ENCODE data around the gene HOXA6.
A peak's percentile ranks its signal among the peaks of the same experiment; 100 is the strongest.

Gene HOXA6

DNA sequence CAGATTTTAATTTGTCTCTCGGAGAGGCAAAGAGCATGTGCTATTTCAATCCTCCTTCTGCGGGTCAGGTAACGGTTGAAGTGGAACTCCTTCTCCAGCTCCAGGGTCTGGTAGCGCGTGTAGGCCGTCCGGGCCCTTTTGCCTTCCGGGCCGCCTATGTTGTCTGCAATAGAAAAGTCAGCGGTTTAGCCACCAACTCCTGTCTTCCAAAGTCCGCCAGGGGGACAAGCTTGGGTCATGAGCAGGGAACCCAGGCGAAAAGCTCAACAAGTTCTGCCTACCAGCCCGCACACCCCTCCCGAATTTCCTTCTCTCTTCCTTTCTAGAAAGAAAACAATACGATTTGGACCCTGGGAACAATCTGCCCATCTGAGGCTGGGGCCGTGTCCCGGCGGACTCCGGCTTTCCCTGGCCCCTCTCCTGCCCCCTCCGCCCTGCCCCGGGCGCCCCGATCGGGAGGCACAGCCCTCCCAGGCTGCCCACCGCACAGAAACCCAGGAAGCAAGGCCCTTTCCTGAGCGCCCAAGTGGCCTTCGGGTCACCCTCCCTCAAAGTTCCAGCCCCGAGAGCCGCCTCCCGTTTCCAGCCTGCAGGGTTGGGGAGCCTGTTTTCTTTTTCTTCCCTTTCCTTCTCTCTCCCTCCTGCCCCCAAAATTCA, 5.5 kb downstream of the HOXA6 start:
- no peak for FAIRE-seq
- no peak for DNase-seq (ENCODE audit: extremely low spot score, insufficient read length, low read depth)

DNA sequence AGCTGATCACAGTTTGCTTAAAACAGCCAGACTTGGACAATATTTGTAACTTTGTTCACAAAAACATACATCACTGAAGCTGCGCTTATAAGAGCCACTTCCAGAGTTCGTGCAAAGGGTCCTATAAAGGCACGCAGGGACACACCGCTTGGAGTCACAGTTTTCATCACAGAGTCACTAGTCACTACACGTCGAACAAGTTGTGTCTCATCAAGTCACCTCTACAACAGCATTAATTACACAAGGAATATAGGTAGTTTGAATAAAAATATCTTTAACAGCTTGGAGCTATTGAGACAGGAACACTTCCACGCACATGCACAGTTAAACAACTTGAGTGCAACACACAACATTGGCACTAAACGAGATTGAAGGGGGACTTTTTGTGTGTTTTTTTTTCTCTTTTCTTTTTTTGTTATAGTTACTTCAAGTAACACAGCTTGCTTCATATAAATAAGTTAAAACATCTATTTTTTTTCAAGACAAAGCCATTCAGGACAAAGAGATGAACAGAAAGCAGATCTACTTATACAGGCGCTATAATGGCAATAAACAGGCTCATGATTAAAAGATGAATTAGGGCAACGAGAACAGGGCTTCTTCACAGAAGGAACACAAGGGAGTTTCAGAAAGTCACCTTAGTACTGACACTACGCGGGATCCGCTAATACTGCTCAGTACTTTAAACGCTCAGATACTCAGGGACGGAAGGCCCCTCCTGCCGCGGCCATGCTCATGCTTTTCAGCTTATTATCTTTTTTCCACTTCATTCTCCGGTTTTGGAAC, 6.2 kb downstream of the HOXA6 start:
- FAIRE-seq (no peak), DNase-seq (ENCODE audit: extremely low spot score, insufficient read length, low read depth) (no peak)

DNA sequence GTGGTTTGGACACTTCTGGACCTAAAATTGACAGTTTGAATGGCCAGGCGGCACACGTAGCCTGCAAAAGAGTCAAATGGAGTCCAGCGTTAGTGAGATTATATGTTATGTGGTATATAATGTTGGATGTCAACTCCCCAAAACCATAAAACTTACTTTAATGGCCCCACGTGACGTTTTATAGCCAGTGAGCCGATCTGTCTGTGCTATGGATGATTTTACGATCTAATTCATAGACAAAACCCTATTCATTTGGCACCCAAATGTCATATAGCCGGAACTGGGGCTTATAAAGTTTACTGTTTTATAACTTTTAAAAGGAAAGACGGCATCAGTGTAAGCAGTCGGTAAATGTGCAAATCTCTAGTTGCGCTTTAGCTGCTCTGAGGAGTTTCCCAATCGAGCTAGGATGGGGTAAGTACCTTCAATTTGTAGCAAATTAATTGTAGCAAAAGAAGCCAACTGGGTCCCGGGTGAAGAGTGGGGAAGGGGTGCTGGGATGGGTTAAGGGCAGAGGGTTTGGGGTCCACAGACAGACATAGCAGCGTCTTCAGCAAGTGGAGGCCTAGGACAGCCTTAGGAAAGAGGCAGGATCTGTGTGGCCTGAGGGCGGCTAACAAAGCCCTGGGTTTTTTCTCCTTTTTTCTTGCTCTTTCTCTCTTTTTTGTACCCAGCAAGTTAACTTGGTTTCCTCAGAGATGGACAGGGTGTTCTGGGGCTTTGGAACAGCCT, 7.3 kb downstream of the HOXA6 start:
- DNase-seq (ENCODE audit: extremely low spot score, insufficient read length, low read depth): no peak
- no peak for FAIRE-seq

DNA sequence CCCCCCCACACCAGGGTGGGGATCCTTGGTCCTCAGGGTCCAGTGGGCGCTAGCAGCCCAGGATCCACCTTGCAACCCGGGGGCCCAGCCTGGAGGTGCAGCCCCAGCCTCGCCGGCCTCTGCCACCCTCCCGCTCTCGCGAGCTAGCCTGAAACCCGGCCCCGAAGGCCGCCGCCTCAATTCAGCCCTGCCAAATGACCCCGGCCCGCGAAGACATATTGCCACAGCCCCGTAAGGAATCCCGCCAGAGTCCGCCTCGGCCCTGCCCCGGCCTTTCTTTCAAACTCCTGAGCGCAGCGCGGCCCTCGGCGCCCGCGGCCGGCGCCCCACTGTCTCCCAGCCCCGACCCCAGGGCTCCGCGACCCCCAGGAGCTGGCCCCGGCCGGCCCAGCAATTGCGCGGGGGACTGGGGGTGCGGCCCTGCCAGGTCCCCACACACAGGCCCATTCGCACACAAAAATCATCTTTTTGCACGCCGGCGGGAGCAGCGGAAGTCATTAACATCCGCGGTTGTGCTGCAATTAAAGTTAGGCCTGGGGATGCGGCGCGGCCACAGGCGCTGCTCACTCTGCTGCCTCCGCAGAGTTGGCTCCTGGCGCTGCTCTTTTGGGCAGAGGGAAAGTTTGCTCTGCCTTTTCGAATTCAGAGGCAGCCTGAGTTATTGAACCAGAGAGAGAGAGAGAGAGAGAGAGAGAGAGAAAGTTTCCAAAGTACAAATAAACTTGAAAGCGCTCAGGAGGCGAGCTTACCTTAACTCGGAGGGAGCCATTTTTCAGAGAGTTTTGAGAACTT, 8.0 kb downstream of the HOXA6 start:
- no peak for DNase-seq (ENCODE audit: extremely low spot score, insufficient read length, low read depth)
- no peak for FAIRE-seq

DNA sequence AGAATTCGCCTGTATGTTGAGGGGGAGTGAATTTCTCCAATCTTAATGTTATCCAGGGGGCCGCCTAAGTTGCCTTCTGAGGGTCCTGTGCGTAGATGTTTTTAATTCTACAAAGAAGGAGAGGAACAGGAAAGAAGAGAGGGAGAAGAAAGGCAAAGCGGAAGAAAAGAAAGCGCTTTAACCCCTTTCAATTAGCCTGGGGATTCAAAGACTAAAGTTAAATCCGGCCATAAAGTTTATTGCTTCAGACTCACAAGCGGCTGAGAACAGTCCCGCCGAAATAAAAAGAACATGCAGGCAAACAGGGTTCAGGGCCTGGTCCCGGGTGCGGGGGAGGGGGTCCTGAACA, 8.6 kb downstream of the HOXA6 start:
- FAIRE-seq: no peak
- no peak for DNase-seq (ENCODE audit: extremely low spot score, insufficient read length, low read depth)

DNA sequence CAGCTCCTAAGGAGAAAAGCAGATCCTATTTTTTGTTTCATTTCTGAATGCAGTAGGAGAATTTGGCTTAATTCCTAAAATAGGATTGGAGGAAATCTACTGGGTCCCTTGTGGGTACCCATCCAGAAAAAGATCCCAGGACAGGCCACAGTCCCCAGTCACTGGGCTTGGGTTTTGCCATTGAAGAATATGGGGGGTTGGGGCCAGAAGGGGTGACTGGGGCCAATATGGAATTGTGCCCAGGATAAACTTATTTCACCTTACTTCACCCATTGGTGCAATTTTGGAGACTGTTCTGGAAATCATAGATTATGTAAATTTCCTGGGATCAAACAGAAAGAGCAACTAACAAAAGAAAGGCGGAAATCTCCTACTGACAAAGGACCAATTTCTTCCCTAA, 9.1 kb downstream of the HOXA6 start:
- DNase-seq (ENCODE audit: extremely low spot score, insufficient read length, low read depth) (no peak), FAIRE-seq (no peak)

DNA sequence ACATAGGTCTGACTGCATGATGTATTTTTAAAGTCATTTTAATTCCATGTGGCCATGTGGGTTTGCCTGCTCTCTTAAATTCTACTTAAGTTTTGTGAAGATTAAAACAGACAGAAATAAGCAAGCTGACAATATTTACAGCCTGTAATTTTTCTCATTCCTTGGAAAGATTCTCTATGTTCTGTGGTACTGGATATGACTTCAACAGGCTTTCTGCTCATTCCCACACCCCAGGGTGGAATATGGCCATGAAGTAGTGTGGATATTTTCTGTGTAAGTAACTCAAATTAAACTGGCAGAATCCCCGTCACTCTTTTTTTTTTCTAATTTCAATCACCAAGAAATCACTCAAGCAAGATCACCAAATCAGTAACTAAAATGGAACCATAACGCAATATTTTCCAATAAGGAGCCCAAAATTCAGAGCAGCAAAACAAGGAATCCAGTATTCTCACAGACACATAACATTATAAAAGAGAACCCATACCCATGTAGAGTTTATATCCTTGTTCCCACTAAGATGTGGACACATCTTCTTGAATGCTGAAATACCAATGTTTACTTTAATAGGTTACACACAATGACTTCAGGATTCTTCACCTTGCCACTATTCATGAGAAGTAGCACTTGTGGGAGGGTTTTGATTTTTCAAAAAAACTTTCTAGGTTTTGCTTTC, 9.8 kb downstream of the HOXA6 start:
- DNase-seq (ENCODE audit: extremely low spot score, insufficient read length, low read depth) (no peak), FAIRE-seq (no peak)

DNA sequence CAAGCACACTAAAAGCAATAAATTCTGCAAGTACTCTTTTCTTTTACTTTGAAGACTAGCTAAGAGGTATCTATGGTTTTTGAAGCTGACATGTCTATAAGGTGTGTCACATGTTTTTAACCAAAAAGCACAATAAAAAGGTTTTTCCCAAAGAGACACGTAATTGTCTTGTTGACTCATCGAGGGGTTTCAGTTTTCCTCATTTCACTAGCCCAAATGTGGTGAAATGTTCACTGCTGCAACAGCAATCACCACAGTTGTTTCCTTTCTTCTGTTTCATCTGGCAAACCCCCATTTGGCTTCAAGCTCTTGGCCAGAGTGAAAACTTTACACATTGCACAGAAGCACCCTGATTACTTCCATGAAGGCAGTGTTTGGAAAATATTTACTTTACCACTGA, 13.2 kb downstream of the HOXA6 start:
- FAIRE-seq (peak; percentile 5), DNase-seq (ENCODE audit: extremely low spot score, insufficient read length, low read depth) (no peak)

DNA sequence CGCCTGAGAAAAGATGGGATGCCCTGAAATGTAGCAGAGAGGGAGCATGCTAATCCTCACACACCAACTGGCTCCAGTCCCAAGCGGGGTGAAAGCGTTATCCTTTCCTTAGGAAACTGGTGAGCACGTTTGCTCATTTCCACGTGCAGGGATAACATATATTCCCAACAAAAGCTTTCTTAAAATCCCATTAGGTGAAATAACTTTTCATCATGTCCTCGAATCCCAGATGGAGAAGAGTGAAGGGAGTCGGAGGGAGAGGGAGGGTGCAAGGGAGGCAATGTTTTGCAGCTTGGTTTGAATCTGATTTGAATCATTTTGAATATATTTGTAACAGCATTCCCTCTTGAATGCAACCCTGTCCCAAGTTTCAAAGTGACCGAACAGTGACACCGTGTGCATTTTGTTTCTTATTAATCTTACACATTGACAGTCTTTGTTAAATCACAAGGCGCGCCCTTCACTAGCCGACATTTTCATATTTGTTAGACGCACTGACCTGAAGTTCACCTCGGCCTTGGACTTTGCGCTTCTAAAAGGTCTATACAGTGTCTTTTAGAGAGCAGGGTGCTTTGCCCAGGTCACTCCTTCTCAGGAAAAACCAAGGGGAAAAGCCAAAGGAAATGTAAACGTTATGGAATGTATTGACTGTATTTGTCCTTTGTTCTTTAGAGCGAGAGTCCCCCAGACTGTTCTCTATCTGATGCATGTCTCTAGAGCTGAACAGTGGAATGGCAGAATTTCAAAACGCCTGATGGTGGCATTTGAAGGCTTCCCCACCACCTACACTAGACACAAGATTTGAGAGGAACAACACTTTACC, 14.0 kb downstream of the HOXA6 start:
- no peak for FAIRE-seq

DNA sequence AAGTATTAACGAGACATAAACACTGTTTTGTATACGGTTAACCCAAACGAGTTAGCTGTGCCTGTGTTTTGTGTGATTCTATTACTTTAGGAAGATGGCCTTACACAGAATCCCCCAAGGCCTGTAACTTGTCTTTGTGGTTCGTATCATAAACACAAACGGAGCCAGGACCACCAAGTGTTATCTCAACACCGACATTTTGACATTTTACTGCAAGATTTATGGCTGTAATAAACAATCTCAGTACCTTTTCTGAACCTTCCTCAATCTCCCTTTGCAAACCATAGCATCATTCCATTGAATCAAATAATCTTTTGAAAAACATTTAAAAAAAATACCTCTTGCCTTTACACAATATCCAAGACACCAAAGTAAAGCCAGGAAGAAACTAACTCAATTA, 14.6 kb downstream of the HOXA6 start:
- no peak for FAIRE-seq
- DNase-seq (ENCODE audit: extremely low spot score, insufficient read length, low read depth): no peak

More for the DNA sequence above, 14.0 kb downstream of the HOXA6 start:
- DNase-seq (ENCODE audit: extremely low spot score, insufficient read length, low read depth): no peak

DNA sequence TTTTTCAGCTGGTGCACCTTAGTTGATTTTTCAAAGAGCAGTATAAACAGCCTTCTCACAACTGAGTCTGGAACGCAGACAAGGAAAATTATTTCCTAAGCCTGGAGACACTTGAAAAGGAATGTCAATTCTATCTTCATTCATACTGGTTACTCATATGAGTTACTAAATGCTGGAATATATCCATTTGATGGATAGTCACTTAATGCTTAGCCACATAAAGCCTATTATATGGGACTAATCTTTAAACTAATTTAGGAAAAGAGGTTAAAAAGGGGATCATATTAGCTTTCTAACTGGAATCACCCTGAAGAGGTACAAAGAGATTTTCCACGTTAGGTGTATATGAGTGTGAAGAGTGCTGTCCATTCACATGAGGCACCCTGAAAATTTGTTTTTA, 15.4 kb downstream of the HOXA6 start:
- FAIRE-seq: no peak

DNA sequence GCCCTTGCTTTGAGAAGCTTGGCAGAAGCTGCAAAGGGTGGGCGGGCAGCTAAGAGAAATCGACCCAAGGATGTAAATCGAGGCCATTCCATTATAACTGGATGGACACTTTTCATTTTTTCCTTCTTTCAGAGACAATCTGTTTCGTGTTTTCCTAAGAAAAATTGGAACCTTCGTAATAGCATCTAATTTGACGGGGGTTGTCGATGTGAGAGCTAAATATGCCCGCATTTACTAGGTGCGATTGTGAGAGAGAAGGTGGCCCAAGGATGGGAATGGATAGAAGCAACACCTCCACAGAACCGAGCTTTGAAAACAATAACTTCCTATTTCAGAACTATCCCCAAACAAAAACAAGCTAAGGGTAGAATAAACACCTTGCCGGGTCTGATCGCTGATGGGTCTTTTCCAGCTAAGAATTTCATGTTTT, 16.2 kb downstream of the HOXA6 start:
- FAIRE-seq (no peak), DNase-seq (ENCODE audit: extremely low spot score, insufficient read length, low read depth) (no peak)

More for the DNA sequence above, 15.4 kb downstream of the HOXA6 start:
- no peak for DNase-seq (ENCODE audit: extremely low spot score, insufficient read length, low read depth)

DNA sequence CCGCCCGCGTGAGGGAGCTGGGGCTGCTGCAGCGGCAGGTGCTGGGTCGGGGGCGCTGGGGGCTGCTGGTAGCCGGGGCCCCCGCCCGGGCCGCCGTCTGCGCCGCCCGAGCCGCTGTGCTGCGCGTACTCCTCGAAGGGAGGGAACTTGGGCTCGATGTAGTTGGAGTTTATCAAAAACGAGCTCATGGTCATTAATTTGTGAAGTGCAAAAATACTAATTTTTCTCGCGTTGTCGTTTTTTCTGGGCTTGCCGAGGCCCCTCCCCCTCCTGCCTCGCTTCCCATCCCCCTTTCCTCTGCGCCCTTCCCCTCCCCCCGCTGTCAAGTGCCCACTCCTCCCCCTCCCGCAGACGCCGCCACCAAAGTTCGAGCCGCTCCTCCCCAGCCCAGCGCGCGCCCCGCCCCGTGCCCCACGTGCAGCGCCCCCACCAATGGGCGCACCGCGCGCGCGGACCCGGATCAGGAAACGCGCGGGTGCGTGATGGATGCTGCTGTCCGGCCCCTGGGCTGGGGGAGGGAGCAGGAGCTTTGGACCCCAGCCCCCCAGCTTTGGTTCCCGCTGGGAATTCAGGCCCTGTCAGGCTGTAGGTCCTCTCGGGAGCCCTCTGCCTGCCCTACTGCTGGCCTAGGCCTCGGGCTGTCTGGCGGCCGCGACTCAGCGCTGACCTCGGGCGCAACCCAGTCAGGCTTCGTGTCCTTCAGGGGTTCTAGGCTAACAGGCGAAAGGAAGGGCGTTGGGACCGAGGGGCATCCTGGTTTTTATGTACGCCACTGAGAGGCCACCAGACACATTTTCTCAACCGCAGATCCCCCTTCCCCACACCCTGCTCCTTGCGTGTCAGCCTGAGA, 16.8 kb downstream of the HOXA6 start, which contains the start of gene HOXA4:
Gene HOXA4, minus strand, starts transcription at position 218 of the 850 bp plus-strand sequence. Its CDS starts 24 bp downstream, at position 194.
- peak; percentile 67 for DNase-seq (ENCODE audit: extremely low spot score, insufficient read length, low read depth)
- FAIRE-seq: peak; percentile 73

DNA sequence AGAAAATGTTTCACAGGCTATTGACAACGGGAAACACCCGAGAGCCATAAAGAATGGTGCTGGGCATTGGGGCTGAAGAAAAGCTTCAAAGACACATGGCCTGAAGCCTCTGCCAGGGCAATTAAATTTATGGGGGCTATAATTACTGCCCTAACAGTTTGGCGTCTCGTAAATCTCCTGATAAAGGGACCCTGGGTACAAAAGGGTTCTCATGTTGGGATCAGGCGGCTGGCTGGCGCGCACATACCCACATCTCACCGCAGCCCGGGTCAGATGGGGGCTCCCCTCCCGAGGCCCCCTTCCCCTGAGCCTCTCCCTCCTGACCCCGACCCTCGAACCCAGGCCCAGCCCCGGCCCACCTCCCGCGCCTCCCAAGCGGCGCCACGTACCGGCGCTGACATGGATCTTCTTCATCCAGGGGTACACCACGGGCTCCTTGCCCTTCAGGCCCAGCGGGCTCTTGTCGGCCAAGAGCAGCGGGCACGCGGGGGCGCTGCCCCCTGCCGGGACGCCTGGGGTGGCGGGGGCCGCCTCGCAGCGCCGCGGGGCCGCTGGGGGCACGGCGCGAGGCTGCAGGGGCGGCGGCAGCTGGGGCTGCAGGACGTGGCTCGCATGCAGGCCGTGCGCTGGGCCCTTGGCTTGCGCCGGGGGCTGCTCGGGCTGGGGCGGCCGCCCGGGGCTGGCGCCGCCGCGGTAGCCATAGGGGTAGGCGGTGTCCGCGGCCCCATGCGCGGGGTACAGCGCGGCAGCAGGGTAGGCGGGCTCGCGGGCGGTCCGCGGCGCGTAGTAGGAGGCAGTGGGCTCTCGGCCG, 17.6 kb downstream of the HOXA6 start:
- FAIRE-seq: no peak
- no peak for DNase-seq (ENCODE audit: extremely low spot score, insufficient read length, low read depth)

DNA sequence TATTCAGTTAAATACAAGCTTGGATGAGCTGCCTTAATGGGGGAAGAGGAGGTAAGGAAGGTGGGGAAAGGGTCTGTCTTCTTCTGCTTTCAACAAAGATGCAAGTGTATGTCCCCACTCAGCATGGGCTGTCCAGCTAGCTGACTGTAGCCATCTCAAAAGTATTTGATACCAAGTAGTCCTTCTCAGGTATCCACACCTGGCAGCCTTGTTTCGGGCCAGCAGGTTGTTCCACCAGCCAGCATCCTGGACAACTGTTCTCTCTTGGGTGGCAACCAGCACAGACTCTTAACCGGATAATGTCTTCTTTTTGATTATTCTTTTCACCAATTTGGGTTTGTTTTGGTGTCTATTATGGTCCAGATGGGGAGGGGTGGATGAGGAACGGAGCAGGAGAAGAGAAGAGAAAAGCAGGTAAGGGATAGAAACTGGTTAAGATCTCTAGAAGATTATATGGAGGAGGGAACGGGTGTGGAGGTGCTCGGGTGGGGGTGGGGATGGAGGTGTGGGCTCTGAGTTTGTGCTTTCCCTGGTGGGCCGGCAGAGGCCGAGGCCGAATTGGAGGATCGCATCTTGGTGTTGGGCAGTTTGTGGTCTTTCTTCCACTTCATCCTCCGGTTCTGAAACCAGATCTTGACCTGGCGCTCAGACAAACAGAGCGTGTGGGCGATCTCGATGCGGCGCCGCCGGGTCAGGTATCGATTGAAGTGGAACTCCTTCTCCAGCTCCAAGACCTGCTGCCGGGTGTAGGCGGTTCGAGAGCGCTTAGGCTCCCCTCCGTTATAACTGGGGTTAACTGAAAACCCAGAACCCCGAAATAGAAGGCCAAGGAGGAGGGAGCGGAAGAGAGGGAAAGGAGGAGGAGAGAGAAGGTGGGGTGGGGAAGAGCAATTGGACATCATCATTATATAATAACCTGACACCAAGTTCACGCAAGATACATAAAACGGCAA, 18.5 kb downstream of the HOXA6 start:
- FAIRE-seq (no peak), DNase-seq (ENCODE audit: extremely low spot score, insufficient read length, low read depth) (no peak)

DNA sequence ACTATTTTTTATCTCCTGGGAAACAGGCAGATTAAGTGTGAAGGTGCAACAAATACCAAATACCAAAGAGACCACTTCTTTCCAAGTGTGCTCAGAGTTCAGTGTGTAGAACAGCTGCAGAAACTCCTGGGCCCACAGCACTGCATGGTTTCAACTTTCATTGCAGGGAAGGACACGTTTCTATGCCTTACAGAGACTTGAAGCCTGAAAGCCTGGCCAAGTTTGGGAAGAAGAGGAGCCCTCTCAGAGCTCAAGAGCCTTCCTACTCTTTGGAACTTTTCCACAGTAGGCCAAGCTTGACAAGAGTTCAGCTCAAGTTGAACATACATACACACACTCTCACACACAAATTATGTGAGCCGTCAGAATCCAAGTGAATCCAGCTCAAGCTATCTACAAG, 19.5 kb downstream of the HOXA6 start:
- FAIRE-seq (no peak), DNase-seq (ENCODE audit: extremely low spot score, insufficient read length, low read depth) (no peak)
